HEK293 (cell line): ENCODE data around the gene ASCL4.

Source experiments
- BCL11A ChIP-seq: fragments of 450-650 bp; formaldehyde crosslinking; IDR thresholded peaks from 2 replicates; pipeline ENCODE4 v1.5.1; 2016; ENCODE audit warnings: low read depth, missing biosample characterization, missing genetic modification characterization
- GLI2 ChIP-seq: fragments of 450-650 bp; formaldehyde crosslinking; IDR thresholded peaks from 2 replicates; pipeline ENCODE4; 2017; ENCODE audit warnings: missing biosample characterization, missing genetic modification characterization, low read depth, borderline replicate concordance
- SALL2 ChIP-seq: fragments of 450-650 bp; formaldehyde crosslinking; IDR thresholded peaks from 2 replicates; pipeline ENCODE4 v1.5.0; 2017; ENCODE audit warnings: missing biosample characterization, mild to moderate bottlenecking, missing genetic modification characterization, borderline replicate concordance
- SETDB1 ChIP-seq: IDR thresholded peaks from one replicate; pipeline ENCODE4 v1.6.1; 2017; ENCODE audit warnings: mild to moderate bottlenecking, low read length, moderate library complexity, mixed read lengths; ENCODE audit not compliant: insufficient read length
- YY2 ChIP-seq: fragments of 450-650 bp; formaldehyde crosslinking; IDR thresholded peaks from 2 replicates; pipeline ENCODE4 v1.5.1; 2016; ENCODE audit warnings: missing biosample characterization, missing genetic modification characterization
- ZBTB17 ChIP-seq: fragments of 450-650 bp; formaldehyde crosslinking; IDR thresholded peaks from 2 replicates; pipeline ENCODE4 v1.5.1; 2016; ENCODE audit warnings: missing biosample characterization, missing genetic modification characterization
- ZBTB48 ChIP-seq: fragments of 450-650 bp; formaldehyde crosslinking; IDR thresholded peaks from 2 replicates; pipeline ENCODE4 v1.5.1; 2016; ENCODE audit warnings: missing biosample characterization, missing genetic modification characterization
- ZBTB7A ChIP-seq: fragments of 450-650 bp; formaldehyde crosslinking; IDR thresholded peaks from 2 replicates; pipeline ENCODE4 v1.5.1; 2016; ENCODE audit warnings: low read depth, missing biosample characterization, missing genetic modification characterization
- ZNF10 ChIP-seq: fragments of 450-650 bp; formaldehyde crosslinking; IDR thresholded peaks from 2 replicates; pipeline ENCODE4 v1.5.1; 2017; ENCODE audit warnings: missing biosample characterization, missing genetic modification characterization
- ZNF112 ChIP-seq: fragments of 450-650 bp; formaldehyde crosslinking; IDR thresholded peaks from 2 replicates; pipeline ENCODE4 v1.5.0; 2017; ENCODE audit warnings: missing biosample characterization, missing genetic modification characterization
- ZNF133 ChIP-seq: fragments of 450-650 bp; formaldehyde crosslinking; IDR thresholded peaks from 2 replicates; pipeline ENCODE4 v1.5.1; 2016; ENCODE audit warnings: missing biosample characterization, missing genetic modification characterization
- ZNF16 ChIP-seq: fragments of 450-650 bp; formaldehyde crosslinking; IDR thresholded peaks from 2 replicates; pipeline ENCODE4 v1.5.1; 2016; ENCODE audit warnings: low read depth, missing biosample characterization, missing genetic modification characterization
- ZNF174 ChIP-seq: fragments of 450-650 bp; formaldehyde crosslinking; IDR thresholded peaks from 2 replicates; pipeline ENCODE4 v1.5.0; 2017; ENCODE audit warnings: missing biosample characterization, mild to moderate bottlenecking, missing genetic modification characterization
- ZNF2 ChIP-seq: fragments of 450-650 bp; formaldehyde crosslinking; IDR thresholded peaks from 2 replicates; pipeline ENCODE4 v1.5.1; 2016; ENCODE audit warnings: missing biosample characterization, missing genetic modification characterization
- ZNF248 ChIP-seq: fragments of 450-650 bp; formaldehyde crosslinking; IDR thresholded peaks from 2 replicates; pipeline ENCODE4 v1.5.1; 2017; ENCODE audit warnings: missing biosample characterization, missing genetic modification characterization
- ZNF341 ChIP-seq: fragments of 450-650 bp; formaldehyde crosslinking; IDR thresholded peaks from 2 replicates; pipeline ENCODE4; 2016; ENCODE audit warnings: low read depth, missing biosample characterization, missing genetic modification characterization
- ZNF426 ChIP-seq: fragments of 450-650 bp; formaldehyde crosslinking; IDR thresholded peaks from 2 replicates; pipeline ENCODE4 v1.5.1; 2017; ENCODE audit warnings: missing biosample characterization, missing genetic modification characterization, mild to moderate bottlenecking, inconsistent platforms, moderate library complexity
- ZNF518A ChIP-seq: fragments of 450-650 bp; formaldehyde crosslinking; conservative IDR thresholded peaks from 2 replicates; pipeline ENCODE4 v1.5.1; 2016; ENCODE audit warnings: low read depth, missing biosample characterization, missing genetic modification characterization
- ZNF571 ChIP-seq: fragments of 450-650 bp; formaldehyde crosslinking; IDR thresholded peaks from 2 replicates; pipeline ENCODE4 v1.5.0; 2017; ENCODE audit warnings: missing biosample characterization, missing genetic modification characterization
- ZNF596 ChIP-seq: fragments of 450-650 bp; IDR thresholded peaks from 2 replicates; pipeline ENCODE4 v1.5.0; 2018; ENCODE audit warnings: missing biosample characterization, mild to moderate bottlenecking, missing genetic modification characterization, moderate library complexity
- ZNF624 ChIP-seq: fragments of 450-650 bp; formaldehyde crosslinking; IDR thresholded peaks from 2 replicates; pipeline ENCODE4 v1.5.1; 2017; ENCODE audit warnings: missing biosample characterization, missing genetic modification characterization
- ZNF629 ChIP-seq: fragments of 450-650 bp; formaldehyde crosslinking; IDR thresholded peaks from 2 replicates; pipeline ENCODE4 v1.5.1; 2017; ENCODE audit warnings: missing biosample characterization, missing genetic modification characterization
- ZNF768 ChIP-seq: fragments of 450-650 bp; formaldehyde crosslinking; IDR thresholded peaks from 2 replicates; pipeline ENCODE4 v1.5.1; 2018; ENCODE audit warnings: missing biosample characterization, mild to moderate bottlenecking, missing genetic modification characterization
- ZNF792 ChIP-seq: fragments of 450-650 bp; formaldehyde crosslinking; IDR thresholded peaks from 2 replicates; pipeline ENCODE4 v1.5.1; 2016; ENCODE audit warnings: missing biosample characterization, missing genetic modification characterization
- ZSCAN16 ChIP-seq: fragments of 450-650 bp; formaldehyde crosslinking; IDR thresholded peaks from 2 replicates; pipeline ENCODE4 v1.5.1; 2016; ENCODE audit warnings: missing biosample characterization, missing genetic modification characterization
- ZSCAN5A ChIP-seq: fragments of 450-650 bp; formaldehyde crosslinking; IDR thresholded peaks from 2 replicates; pipeline ENCODE4 v1.5.1; 2016; ENCODE audit warnings: missing biosample characterization, missing genetic modification characterization
- TF ChIP-seq, protein P1 (sequence below): fragments of 450-650 bp; formaldehyde crosslinking; IDR thresholded peaks from 2 replicates; pipeline ENCODE4 v1.5.1; 2016; ENCODE audit warnings: missing biosample characterization, missing genetic modification characterization
- TF ChIP-seq, protein P2 (sequence below): fragments of 450-650 bp; formaldehyde crosslinking; IDR thresholded peaks from 2 replicates; pipeline ENCODE4 v1.5.1; 2016; ENCODE audit warnings: missing biosample characterization, missing genetic modification characterization, low read depth

Gene ASCL4

GRCh38 chr12:107761502-107761904 lies 13.0 kb upstream of the ASCL4 start (continued):
- TF ChIP-seq SALL2 (tag by site-specific recombination) (no peak), SETDB1 (no peak), ZNF624 (no peak), ZNF2 (tag by site-specific recombination) (no peak; the same call in 1 of the 2 replicates), ZSCAN5A (tag by site-specific recombination) (no peak), ZBTB7A (no peak), YY2 (tag by site-specific recombination) (no peak), ZBTB48 (tag by site-specific recombination) (0 out of 2 replicates have a peak, but pooled peaks have one; percentile 13), ZNF426 (tag by site-specific recombination) (no peak), GLI2 (tag by site-specific recombination) (no peak), ZNF518A (tag by site-specific recombination) (peak; percentile 12; the same call in 1 of the 2 replicates), ZNF341 (tag by site-specific recombination) (peak; percentile 22; the same call in 1 of the 2 replicates), ZNF596 (tag by site-specific recombination) (no peak), BCL11A (tag by site-specific recombination) (no peak), ZNF10 (peak; percentile 79), ZNF133 (no peak), ZNF248 (tag by site-specific recombination) (no peak), ZNF792 (tag by site-specific recombination) (no peak), ZNF629 (no peak), ZNF768 (no peak), ZNF174 (no peak), ZBTB17 (tag by site-specific recombination) (peak; percentile 84), ZNF112 (tag by site-specific recombination) (no peak), ZSCAN16 (tag by site-specific recombination) (no peak), ZNF571 (no peak), ZNF16 (tag by site-specific recombination) (no peak)
- TF ChIP-seq, protein P1, sequence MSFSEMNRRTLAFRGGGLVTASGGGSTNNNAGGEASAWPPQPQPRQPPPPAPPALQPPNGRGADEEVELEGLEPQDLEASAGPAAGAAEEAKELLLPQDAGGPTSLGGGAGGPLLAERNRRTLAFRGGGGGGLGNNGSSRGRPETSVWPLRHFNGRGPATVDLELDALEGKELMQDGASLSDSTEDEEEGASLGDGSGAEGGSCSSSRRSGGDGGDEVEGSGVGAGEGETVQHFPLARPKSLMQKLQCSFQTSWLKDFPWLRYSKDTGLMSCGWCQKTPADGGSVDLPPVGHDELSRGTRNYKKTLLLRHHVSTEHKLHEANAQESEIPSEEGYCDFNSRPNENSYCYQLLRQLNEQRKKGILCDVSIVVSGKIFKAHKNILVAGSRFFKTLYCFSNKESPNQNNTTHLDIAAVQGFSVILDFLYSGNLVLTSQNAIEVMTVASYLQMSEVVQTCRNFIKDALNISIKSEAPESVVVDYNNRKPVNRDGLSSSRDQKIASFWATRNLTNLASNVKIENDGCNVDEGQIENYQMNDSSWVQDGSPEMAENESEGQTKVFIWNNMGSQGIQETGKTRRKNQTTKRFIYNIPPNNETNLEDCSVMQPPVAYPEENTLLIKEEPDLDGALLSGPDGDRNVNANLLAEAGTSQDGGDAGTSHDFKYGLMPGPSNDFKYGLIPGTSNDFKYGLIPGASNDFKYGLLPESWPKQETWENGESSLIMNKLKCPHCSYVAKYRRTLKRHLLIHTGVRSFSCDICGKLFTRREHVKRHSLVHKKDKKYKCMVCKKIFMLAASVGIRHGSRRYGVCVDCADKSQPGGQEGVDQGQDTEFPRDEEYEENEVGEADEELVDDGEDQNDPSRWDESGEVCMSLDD: no peak
- TF ChIP-seq, protein P2, sequence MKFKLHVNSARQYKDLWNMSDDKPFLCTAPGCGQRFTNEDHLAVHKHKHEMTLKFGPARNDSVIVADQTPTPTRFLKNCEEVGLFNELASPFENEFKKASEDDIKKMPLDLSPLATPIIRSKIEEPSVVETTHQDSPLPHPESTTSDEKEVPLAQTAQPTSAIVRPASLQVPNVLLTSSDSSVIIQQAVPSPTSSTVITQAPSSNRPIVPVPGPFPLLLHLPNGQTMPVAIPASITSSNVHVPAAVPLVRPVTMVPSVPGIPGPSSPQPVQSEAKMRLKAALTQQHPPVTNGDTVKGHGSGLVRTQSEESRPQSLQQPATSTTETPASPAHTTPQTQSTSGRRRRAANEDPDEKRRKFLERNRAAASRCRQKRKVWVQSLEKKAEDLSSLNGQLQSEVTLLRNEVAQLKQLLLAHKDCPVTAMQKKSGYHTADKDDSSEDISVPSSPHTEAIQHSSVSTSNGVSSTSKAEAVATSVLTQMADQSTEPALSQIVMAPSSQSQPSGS (tag by site-specific recombination): no peak
